DMS53 treated with DMSO at 0.1 percent for 48 hours (cell line): ENCODE measurements around the gene PPEF1.
"Not testable (repeated sequence)": the region's sequence is repeated elsewhere in the genome, so short reads cannot be mapped to it uniquely, and the experiment has no call there.

Experiments used
- DNase-seq: peaks from one replicate; lab custom pipeline; 2025; ENCODE audit not compliant: unreplicated experiment; lab: John Stamatoyannopoulos, UW

The PPEF1 gene

GRCh38 chrX:18792828-18793227, 85.4 kb downstream of the PPEF1 start:
- DNase-seq: no peak

GRCh38 chrX:18793601-18794089, 86.2 kb downstream of the PPEF1 start:
- no peak for DNase-seq

DNA sequence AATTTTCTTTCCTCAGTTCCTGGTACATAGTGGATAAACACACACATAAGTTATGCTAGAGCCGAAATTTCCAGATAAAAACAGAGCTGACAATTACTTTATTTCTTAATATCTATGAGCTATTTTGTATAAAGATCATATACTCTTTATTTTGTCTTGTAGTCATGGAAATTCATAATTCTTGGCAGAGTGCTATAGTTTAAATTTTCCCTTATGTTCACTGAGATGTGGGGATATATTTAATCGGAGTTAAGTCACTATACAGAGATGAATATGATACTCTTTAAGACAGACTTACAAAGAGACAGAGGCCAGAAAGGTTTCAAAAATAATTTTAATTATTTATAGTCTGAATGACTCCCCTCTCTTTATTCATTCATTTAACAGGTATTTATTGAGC, 89.7 kb downstream of the PPEF1 start:
- no peak for DNase-seq

GRCh38 chrX:18799911-18800310, 92.5 kb downstream of the PPEF1 start:
- no peak for DNase-seq

GRCh38 chrX:18809641-18810040, 102.2 kb downstream of the PPEF1 start:
- DNase-seq: no peak

DNA sequence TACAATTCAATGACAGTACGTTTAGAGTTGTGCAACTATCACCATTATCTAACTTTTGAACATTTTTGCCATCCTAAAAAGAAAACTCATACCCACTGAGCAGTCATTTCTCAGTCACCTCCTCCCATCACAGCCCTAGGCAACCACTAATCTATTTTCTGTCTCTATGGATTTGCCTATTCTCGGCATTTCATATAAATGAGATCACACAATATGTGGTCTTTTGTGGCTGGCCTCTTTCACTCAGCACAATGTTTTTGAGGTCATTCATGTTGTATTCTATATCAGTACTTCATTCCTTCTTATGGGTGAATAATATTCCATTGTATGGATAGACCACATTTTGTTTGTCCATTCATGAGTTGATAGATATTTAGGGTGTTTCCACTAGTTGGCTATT, 103.0 kb downstream of the PPEF1 start:
- no peak for DNase-seq

GRCh38 chrX:18825375-18825774, 117.9 kb downstream of the PPEF1 start:
- no peak for DNase-seq

DNA sequence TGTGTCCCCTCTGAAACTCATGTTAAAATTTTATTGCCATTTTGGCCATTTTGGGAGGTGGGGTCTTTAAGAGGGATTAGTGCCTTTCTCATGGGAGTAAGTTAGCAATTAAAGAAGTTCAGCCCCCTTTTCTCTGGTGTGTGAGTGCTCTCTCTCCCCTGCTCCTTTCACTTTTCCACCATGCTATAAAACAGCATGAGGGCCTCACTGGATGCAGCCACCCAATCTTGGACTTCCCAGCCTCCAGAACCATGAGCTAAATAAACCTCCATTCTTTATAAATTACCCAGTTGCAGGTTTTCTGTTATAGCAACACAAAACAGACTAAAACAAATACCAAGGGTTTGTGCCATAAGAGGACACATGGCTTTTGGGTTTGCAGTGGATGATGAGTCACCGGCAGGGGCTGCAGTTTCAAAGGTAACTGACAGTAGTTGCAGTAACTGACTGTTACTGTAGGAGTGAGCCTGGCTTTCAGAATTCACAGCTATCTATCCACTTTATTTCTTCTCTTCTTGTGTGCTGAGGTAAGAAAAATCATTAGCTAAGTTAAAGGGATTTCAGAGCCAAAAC, 121.5 kb downstream of the PPEF1 start:
- no peak for DNase-seq

DNA sequence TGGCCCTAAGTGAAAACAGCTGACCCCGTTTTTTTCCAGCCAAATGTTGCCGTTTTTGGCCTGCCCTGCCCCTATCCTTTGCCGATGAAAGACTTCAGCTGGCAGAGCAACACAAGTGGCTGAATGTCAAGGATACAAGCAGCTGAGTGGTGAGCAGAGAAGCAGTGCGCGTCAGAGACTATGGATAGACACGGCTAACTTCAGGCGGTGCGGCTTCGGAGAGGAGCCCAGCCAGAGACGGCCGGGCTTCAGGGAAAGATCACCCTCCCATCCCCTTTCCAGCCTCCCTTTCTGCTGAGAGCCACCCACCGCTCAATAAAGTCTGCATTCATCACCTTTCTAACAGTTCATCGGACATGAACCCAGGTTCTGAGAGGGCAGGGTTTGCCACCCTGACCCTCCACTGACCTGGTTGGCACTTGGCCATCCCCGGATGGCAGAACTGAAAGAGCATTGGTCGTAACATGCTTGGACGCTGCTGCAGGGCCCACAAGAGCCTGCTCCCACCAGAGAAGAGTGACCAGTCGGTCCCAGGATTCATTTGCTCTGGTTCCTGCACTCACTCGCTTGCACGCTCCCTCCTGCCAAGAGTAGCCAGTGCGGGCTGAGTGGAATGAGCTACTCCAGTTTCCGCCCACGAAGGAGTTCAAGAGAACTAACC, 125.8 kb downstream of the PPEF1 start:
- no peak for DNase-seq

DNA sequence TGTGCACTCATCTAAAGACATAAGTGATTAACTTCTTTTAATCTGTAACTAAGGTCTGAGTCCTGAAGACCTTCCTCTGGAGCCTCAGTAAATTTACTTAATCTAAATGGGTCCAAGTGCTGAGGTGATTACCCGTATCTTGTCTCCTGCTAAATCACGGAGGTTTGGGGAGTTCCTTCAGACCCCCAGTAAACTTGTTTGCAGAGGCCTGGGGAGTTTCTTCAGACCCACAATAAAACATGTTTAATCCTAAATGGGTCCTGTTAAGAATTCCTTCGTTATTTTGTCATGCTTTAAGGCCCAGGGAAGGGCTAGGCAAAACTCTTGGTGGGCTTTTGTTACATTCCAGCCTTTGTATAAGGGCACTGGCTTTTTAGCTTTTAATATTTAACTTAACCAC, 140.5 kb downstream of the PPEF1 start:
- not testable (repeated sequence) for DNase-seq

DNA sequence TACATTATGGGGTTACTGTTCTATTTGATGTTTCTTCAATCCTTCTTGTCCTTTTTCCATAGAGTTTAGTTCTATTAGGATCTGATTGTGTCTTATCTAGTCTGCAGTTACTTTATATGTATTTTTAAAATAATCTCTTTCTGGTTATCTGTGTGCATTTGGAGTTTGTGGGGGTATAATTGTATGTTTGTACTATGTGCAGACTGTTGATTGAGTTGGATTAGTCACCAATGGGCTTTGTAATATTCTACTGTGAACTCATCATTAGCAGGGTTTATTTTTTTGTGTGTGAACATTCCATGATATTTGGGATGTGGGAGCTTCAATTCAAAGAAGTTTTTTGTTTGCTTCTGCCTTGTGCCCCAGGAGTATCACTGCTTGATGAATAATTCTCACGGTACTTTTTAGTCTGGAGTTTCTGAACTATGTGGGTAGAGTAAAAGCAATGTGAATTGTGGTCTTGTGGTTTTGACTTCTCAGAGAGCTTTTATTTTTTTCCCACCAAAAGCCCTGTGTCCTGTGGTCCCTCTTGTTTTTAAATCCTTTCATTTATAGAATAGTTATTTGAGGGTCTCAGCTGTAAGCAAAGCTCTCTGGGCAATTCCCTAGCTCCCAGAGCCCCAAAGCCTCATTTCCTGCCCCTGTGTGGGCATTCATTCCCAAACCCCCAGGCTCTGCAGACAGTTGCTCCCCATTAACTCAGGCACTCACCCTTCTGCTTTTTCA, 148.6 kb downstream of the PPEF1 start:
- DNase-seq: no peak

GRCh38 chrX:18856645-18856997, 149.2 kb downstream of the PPEF1 start:
- no peak for DNase-seq

DNA sequence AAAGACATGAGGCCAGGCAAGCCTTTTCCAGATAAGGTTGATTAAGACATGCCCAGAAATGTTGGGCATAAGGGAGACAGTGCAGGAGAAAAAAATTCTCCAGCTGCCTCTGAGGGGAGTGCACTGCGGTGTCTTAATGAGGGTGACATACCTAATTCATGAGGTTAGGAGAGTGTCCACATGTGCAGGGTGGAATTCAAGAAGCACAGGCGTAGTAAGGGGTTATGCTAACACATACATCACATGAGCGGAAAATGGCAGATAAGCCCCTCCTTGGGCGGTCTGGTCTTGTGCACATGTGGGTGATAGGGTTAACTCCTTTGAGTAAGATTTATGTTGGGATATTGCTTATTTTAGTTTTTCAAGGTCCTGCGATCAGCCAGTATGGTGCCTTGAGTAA, 154.1 kb downstream of the PPEF1 start:
- DNase-seq: no peak

GRCh38 chrX:18864390-18864920, 157.0 kb downstream of the PPEF1 start:
- no peak for DNase-seq

GRCh38 chrX:18871161-18871890, 163.9 kb downstream of the PPEF1 start:
- no peak for DNase-seq

GRCh38 chrX:18871970-18872369, 164.5 kb downstream of the PPEF1 start:
- DNase-seq: no peak

- no peak for DNase-seq
Observed at GRCh38 chrX:18872621-18873020, 165.2 kb downstream of the PPEF1 start.

DNA sequence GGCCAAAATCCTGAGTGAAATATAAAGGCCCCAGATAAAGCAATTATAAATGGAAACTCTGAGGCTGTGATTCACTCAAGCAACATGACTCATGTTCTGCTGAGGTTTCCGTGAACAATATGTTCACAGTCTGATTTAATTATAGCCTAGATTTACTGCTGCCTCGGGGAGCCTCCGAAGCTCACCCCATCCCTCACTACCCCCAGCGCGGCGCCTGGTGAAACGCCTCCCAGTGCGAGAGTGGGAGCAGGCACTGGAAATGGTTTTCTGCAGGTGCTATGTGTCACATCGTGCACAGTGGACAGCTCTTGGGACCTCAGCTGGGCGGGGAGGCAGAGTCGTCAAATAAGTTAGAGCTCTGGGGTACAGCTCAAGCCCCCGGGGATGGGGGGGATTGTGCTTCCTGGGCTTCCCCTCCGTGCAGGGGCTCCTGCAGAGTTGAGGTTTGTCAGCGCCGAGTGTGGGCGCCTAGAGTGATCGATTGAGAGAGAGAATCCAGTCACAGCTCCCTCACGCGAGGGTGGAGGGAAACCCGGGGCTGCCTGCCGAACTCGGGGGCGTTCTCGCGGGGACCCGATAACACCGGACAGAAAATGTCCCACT, 165.8 kb downstream of the PPEF1 start:
- DNase-seq: no peak

- no peak for DNase-seq
Observed at GRCh38 chrX:18873836-18874235, 166.4 kb downstream of the PPEF1 start.

DNA sequence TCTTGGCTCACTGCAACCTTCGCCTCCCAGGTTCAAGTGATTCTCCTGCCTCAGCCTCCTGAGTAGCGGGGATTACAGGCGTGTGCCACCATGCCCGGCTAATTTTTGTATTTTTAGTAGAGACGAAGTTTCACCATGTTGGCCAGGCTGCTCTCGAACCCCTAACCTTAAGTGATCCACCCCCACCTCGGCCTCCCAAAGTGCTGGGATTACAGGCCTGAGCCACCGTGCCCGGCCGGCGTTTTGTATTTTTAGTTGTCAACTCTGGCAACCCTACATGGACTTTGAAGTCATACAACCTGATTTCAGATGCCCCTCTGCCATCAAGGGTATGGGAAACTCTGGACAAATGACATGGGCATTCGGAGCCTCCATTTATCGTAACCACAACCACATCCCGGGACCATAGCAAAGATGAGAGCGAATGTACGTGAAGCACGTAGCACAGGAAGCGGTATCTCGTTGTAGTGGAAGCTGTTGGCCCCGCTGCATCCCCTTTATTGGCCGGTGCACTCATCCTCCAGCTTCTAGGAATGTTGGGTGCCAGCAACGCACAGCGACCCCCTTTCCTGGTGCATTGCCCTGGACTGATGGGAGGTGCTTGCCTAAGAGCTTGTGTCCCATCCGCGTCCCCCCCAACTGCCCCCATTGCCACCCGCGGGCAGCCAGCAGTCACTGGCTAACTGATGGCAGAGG, 167.3 kb downstream of the PPEF1 start:
- no peak for DNase-seq
